Activated CD4-positive, alpha-beta T cell treated with anti-CD3 and anti-CD28 coated beads, Interleukin-2, Interleukin-6, amounts not matched to agents 100 ng/mL and 50 ng/mL, durations not matched to agents 16 hours and 8 hours (primary cell): ENCODE measurements around the gene FN1.
A peak's percentile ranks its signal among the peaks of the same experiment; 100 is the strongest.

Experiments
- DNase-seq: peaks from one replicate; pipeline ENCODE4 v3.0.0-alpha.2; 2020

The FN1 gene

GRCh38 chr2:215405722-215406581 lies 29.9 kb downstream of the FN1 start:
- no peak for DNase-seq

- no peak for DNase-seq
These were observed 31.4 kb downstream of the FN1 start for GRCh38 chr2:215404348-215405012.

- DNase-seq, result no peak
These were observed 32.2 kb downstream of the FN1 start for GRCh38 chr2:215403441-215404347.

GRCh38 chr2:215401896-215402379 lies 33.9 kb downstream of the FN1 start:
- peak; percentile 2 for DNase-seq

- DNase-seq, result no peak
These were observed 36.7 kb downstream of the FN1 start for GRCh38 chr2:215399067-215399716.

GRCh38 chr2:215397632-215398341 lies 38.1 kb downstream of the FN1 start:
- no peak for DNase-seq

GRCh38 chr2:215396595-215397313 lies 39.1 kb downstream of the FN1 start:
- DNase-seq, result no peak

GRCh38 chr2:215395687-215396460 lies 40.0 kb downstream of the FN1 start:
- DNase-seq, result no peak

- DNase-seq, result no peak
These were observed 41.6 kb downstream of the FN1 start for GRCh38 chr2:215394102-215394805.

- DNase-seq, result no peak
These were observed 43.1 kb downstream of the FN1 start for GRCh38 chr2:215392687-215393270.

GRCh38 chr2:215392164-215392563 lies 43.7 kb downstream of the FN1 start:
- no peak for DNase-seq

GRCh38 chr2:215391531-215391930 lies 44.3 kb downstream of the FN1 start:
- DNase-seq, result no peak

GRCh38 chr2:215390550-215390913 lies 45.3 kb downstream of the FN1 start:
- no peak for DNase-seq

GRCh38 chr2:215388002-215388728 lies 47.7 kb downstream of the FN1 start:
- no peak for DNase-seq

- DNase-seq, result no peak
These were observed 49.3 kb downstream of the FN1 start for GRCh38 chr2:215386566-215386965.

- DNase-seq, result no peak
These were observed 51.2 kb downstream of the FN1 start for GRCh38 chr2:215384710-215385109.

- DNase-seq, result no peak
These were observed 52.1 kb downstream of the FN1 start for GRCh38 chr2:215383652-215384279.

GRCh38 chr2:215382480-215382879 lies 53.4 kb downstream of the FN1 start:
- no peak for DNase-seq
